Measurements from ENCODE around the gene NDUFB8. TPM values are rescaled to one million over a fixed set of nuclear protein-coding genes. Genes with fewer than 3 reads are reported as not detected.
"Not testable (repeated sequence)": the region's sequence is repeated elsewhere in the genome, so short reads cannot be mapped to it uniquely, and the experiment has no call there.

Gene NDUFB8
- 100 to 1,000 TPM; 315 to 324 TPM for total RNA-seq

DNA sequence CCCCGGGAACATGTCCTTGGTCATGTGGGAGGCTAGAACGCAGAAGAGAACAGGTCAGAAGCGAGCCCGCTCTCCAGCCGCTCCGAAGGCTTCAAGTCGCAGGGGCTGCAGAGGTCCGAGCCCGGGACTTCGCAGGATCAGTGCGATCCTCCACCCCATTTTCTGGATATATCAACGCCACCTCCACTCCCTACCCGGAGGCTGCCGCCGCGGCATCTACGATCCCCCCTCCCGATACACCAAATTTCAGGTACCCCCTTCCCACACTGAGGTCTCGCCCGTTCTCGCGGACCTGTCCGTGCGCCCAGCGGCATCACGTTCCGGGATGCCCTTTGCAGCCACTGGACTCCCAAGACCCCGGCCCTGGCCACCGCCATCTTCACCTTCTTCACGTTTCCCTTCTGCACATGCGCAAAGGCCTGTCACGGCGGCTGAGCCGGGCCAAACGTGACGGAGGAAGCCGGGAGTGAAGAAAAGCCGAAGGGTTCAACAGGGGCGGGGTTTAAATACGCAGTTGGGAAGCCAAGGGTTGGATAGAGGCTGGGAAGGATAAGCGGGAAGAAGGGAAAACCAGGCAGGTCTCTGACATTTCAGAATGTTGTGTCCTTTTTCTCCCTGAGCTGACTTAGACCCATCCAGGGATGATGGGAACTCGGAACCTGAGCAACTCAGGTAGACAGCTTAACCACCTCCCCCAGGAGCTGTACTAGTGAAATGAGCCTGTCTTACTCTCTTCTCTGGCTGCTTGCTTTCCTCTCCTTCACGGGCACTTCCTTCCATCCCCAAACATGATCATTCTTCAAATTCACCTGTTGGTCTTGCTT is at the start of gene NDUFB8:
Gene NDUFB8 (minus strand): TSS at position 397 of the 824 bp plus-strand sequence. CDS start 20 bp downstream, at position 377.
- ChIA-PET POLR2A (interaction anchor here (0.6 to 8.6 kb wide), 9 partner anchors 9 to 159 kb away, joined by 3 to 135 read pairs (median 4); no protein-coding TSS in a partner anchor), CTCF (interaction anchor here (1.0 to 9.6 kb wide), 4 partner anchors 11 to 19 kb away, joined by 7 to 94 read pairs (median 33); no protein-coding TSS in a partner anchor)
- Mint-ChIP-seq H3K27ac (peak within 1 kb of the TSS; percentile 95), H3K4me1 (peaks cover 41% of the 10 kb centered on the region), H3K36me3 (ENCODE audit: low read depth) (peaks cover 38% of the 10 kb centered on the region), H3K9me3 (no peaks in the 10 kb centered on the region), H3K27me3 (no peaks in the 10 kb centered on the region), H3K4me3 (peak within 1 kb of the TSS; percentile 90)
- DNase-seq: peak; percentile 90

- no peaks in the 10 kb centered on the region for H3K4me1 Mint-ChIP-seq
Measured at GRCh38 chr10:100576282-100576635, 46.6 kb upstream of the NDUFB8 start.

GRCh38 chr10:100575585-100576281 is 46.1 kb upstream of the NDUFB8 start:
- no peaks in the 10 kb centered on the region for H3K36me3 Mint-ChIP-seq (ENCODE audit: low read depth)
- H3K9me3 Mint-ChIP-seq: no peaks in the 10 kb centered on the region
- ChIA-PET CTCF (no interaction called here), POLR2A (no interaction called here)
- H3K4me3 Mint-ChIP-seq: no peak overlapping the region
- DNase-seq: no peak
- no peaks in the 10 kb centered on the region for H3K4me1 Mint-ChIP-seq
- H3K27me3 Mint-ChIP-seq: peaks cover 40% of the 10 kb centered on the region
- no peak overlapping the region for H3K27ac Mint-ChIP-seq

More at GRCh38 chr10:100576282-100576635, 46.6 kb upstream of the NDUFB8 start:
- Mint-ChIP-seq H3K4me3 (no peak overlapping the region), H3K36me3 (ENCODE audit: low read depth) (no peaks in the 10 kb centered on the region), H3K9me3 (no peaks in the 10 kb centered on the region), H3K27me3 (peaks cover 44% of the 10 kb centered on the region), H3K27ac (no peak overlapping the region)
- POLR2A ChIA-PET: no interaction called here
- CTCF ChIA-PET: no interaction called here
- DNase-seq: no peak

DNA sequence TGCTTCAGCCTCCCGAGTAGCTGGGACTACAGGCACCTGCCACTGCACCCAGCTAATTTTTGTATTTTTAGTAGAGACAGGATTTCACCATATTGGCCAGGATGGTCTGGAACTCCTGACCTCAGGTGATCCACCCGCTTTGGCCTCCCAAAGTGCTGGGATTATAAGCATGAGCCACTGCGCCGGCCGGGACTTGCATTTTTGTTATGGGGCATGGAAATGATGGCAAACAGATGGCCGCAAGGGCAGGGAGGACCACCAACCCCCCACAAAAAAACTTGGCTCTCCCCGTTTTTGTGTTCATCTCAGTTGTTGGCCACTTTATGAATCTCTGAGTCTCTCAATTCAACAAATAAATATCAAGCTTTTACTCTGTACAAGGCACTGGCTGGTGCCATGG is 45.5 kb upstream of the NDUFB8 start:
- H3K27me3 Mint-ChIP-seq: peaks cover 39% of the 10 kb centered on the region
- H3K27ac Mint-ChIP-seq; H3K9me3 Mint-ChIP-seq; CTCF ChIA-PET; H3K4me1 Mint-ChIP-seq; DNase-seq; H3K4me3 Mint-ChIP-seq; POLR2A ChIA-PET; H3K36me3 Mint-ChIP-seq (ENCODE audit: low read depth): not testable (repeated sequence)

DNA sequence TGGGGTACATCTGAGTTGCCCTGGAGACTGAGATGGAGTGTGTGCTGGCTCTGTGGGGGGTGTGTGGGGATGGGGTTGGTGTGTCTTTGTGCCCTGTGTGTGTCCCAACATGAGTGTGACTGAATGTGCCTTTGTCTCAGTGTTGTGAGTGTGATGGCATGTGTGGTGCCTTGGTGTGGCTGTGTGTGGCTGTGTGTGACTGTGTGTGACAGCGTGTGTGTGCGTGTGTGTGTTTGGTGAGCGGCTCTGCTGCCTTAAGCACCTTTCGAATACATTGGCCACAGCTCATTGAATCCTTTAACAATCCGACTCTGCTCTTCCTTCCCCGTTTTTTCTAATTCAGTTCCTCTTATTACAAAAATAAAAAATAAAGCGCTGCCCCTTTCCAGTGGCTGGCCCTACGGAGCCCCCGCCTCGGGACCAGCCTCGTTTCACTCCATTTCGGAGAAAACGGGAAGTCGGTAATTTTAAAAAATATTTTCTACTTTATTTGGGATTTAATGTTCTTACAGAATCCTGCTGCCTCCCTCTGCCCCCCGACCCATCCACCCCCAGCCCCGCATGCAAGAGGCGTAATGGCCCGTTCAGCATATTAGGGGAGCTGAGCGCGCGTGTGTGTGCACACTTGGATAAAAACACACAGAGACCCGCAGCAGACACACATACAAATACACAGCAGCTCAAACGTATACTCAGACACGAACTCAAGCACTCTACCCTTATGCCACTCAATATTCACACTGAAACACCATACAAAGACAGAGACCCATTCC is 41.6 kb upstream of the NDUFB8 start:
- Mint-ChIP-seq H3K4me1 (no peaks in the 10 kb centered on the region), H3K27me3 (peaks cover 39% of the 10 kb centered on the region), H3K4me3 (no peak overlapping the region), H3K9me3 (no peaks in the 10 kb centered on the region), H3K27ac (no peak overlapping the region), H3K36me3 (ENCODE audit: low read depth) (no peaks in the 10 kb centered on the region)
- POLR2A ChIA-PET: no interaction called here
- DNase-seq: no peak
- CTCF ChIA-PET: no interaction called here

DNA sequence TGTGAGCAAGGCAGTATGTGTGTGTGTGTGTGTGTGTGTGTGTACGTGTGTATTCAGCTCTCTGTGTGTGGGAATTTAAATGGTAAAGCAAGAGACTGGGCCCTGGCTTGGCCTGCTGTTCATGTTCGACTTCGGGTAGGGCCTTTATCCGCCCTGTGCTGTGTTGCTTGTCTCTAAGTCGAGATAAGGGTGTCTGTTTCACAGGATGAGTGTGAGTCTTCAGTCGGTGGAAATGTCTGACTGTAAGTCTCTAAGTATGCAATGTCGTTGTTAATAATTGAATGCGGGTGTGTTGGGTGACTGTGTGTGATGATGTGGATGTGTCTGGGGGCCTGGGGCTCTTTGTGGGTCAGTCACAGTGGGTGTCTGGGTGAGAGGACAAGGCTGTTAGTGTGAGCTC is 40.8 kb upstream of the NDUFB8 start:
- Mint-ChIP-seq H3K9me3 (no peaks in the 10 kb centered on the region), H3K36me3 (ENCODE audit: low read depth) (no peaks in the 10 kb centered on the region), H3K4me3 (no peak overlapping the region), H3K27me3 (peaks cover 40% of the 10 kb centered on the region), H3K4me1 (no peaks in the 10 kb centered on the region), H3K27ac (no peak overlapping the region)
- ChIA-PET CTCF (interaction anchor here (1.0 kb wide), 1 partner anchor 232 kb away, joined by 4 read pairs; no protein-coding TSS in a partner anchor), POLR2A (no interaction called here)
- DNase-seq: no peak

- ChIA-PET CTCF (interaction anchor here (0.6 to 1.0 kb wide), 3 partner anchors 16 to 327 kb away, joined by 4 read pairs; no protein-coding TSS in a partner anchor), POLR2A (no interaction called here)
- no peak for DNase-seq
- no peaks in the 10 kb centered on the region for H3K36me3 Mint-ChIP-seq (ENCODE audit: low read depth)
- H3K27me3 Mint-ChIP-seq: peaks cover 43% of the 10 kb centered on the region
- H3K9me3 Mint-ChIP-seq: no peaks in the 10 kb centered on the region
- no peak overlapping the region for H3K27ac Mint-ChIP-seq
- H3K4me1 Mint-ChIP-seq: peaks cover 2% of the 10 kb centered on the region
- no peak overlapping the region for H3K4me3 Mint-ChIP-seq
Measured at GRCh38 chr10:100569687-100570481, 40.2 kb upstream of the NDUFB8 start.

DNA sequence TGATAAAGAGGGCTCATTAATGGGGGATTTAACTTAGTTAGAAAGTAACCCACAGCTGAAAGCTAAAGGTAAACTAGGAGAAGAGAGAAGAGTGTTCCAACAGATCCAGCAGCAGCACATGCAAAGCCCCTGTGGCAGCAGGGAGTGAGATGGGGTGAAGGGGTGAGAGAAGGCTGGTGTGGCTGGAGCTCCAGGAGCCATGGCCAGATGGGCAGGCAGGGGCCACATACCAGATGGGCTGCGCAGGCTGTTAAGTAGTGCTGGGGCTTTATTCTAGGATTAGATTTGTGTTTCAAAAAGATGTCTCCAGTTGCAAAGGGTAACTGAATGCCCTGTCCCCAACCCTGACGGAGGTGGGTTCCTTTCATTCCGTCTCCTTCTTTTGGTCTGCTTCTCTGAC is 39.2 kb upstream of the NDUFB8 start:
- H3K36me3 Mint-ChIP-seq (ENCODE audit: low read depth): no peaks in the 10 kb centered on the region
- H3K27me3 Mint-ChIP-seq: peaks cover 43% of the 10 kb centered on the region
- DNase-seq: no peak
- no peaks in the 10 kb centered on the region for H3K9me3 Mint-ChIP-seq
- ChIA-PET CTCF (no interaction called here), POLR2A (no interaction called here)
- no peak overlapping the region for H3K27ac Mint-ChIP-seq
- H3K4me1 Mint-ChIP-seq: peaks cover 5% of the 10 kb centered on the region
- no peak overlapping the region for H3K4me3 Mint-ChIP-seq

DNA sequence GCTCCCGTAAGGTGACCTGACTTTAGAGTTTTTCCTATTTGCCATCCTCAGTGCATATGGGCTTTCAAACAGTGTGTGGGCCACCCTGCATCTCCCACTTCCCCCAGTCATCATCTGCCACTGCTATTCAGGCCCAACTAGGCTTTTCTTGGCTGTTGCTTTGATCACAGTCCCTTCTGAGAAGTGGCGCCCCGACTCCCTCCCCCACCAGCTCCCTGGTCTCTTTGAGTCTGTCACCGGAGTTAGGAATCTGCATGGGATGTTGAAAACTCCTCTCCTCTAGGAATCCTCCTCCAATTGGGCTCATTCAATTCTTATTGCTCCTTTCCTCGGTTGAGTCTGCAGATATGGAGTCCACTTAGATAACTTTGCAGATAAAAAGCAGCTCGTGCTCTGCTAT is 38.2 kb upstream of the NDUFB8 start:
- no peaks in the 10 kb centered on the region for H3K9me3 Mint-ChIP-seq
- no peak overlapping the region for H3K4me3 Mint-ChIP-seq
- H3K27me3 Mint-ChIP-seq: peaks cover 45% of the 10 kb centered on the region
- no peaks in the 10 kb centered on the region for H3K36me3 Mint-ChIP-seq (ENCODE audit: low read depth)
- H3K27ac Mint-ChIP-seq: no peak overlapping the region
- POLR2A ChIA-PET: no interaction called here
- DNase-seq: no peak
- peaks cover 8% of the 10 kb centered on the region for H3K4me1 Mint-ChIP-seq
- CTCF ChIA-PET: no interaction called here

DNA sequence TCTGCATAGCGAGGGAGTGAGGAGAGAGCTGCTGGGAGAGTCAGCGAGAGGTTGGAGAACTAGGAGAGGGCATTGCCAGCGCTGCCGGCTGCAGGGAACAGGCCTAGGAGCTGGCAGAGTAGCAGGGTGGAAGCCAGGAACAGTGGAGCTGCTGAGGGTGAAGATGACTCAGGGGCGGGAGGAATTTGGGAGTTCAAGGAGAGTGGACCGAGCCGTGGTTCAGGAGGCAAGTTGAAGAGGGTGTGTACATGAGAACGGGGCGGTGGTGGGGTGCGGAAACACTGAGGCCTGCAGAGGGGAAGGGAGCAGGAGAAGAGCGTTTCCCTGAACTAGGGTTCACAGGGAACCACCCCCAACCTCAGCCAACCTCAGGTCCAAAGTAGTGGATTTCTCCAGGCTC is 37.6 kb upstream of the NDUFB8 start:
- ChIA-PET POLR2A (no interaction called here), CTCF (no interaction called here)
- H3K4me3 Mint-ChIP-seq: no peak overlapping the region
- no peaks in the 10 kb centered on the region for H3K36me3 Mint-ChIP-seq (ENCODE audit: low read depth)
- H3K27me3 Mint-ChIP-seq: peaks cover 44% of the 10 kb centered on the region
- no peak overlapping the region for H3K27ac Mint-ChIP-seq
- H3K4me1 Mint-ChIP-seq: peaks cover 9% of the 10 kb centered on the region
- no peak for DNase-seq
- H3K9me3 Mint-ChIP-seq: no peaks in the 10 kb centered on the region

DNA sequence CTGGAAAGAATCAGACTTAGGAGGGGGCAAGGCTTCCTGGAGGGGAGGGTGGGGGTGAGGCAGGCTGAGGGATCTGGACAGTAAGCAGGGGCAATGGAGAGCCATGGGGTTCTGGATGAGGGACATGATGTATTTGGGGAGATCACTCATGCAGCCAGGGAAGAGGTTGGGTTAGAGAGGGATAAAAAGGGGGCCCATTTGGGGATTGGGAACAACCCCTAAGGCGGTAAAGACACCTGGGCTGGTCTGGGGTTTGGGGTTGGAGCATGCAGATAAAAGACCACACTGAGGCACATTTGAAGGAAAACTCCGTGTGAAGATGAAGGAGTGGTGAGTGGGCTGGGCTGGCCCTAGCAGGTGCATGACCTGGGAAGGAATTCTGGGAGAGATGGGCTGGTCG is 36.9 kb upstream of the NDUFB8 start:
- DNase-seq: no peak
- CTCF ChIA-PET: no interaction called here
- no peak overlapping the region for H3K4me3 Mint-ChIP-seq
- no peaks in the 10 kb centered on the region for H3K36me3 Mint-ChIP-seq (ENCODE audit: low read depth)
- peaks cover 46% of the 10 kb centered on the region for H3K27me3 Mint-ChIP-seq
- H3K9me3 Mint-ChIP-seq: no peaks in the 10 kb centered on the region
- peaks cover 15% of the 10 kb centered on the region for H3K4me1 Mint-ChIP-seq
- POLR2A ChIA-PET: no interaction called here
- H3K27ac Mint-ChIP-seq: no peak overlapping the region

- Mint-ChIP-seq H3K27me3 (peaks cover 49% of the 10 kb centered on the region), H3K4me3 (no peak overlapping the region), H3K4me1 (peaks cover 20% of the 10 kb centered on the region), H3K9me3 (no peaks in the 10 kb centered on the region), H3K36me3 (ENCODE audit: low read depth) (peaks cover 4% of the 10 kb centered on the region), H3K27ac (no peak overlapping the region)
- CTCF ChIA-PET: no interaction called here
- DNase-seq: no peak
- POLR2A ChIA-PET: no interaction called here
Measured at GRCh38 chr10:100565206-100565985, 35.7 kb upstream of the NDUFB8 start.
